ENCODE data around the gene PELI1.

- no peak for TF ChIP-seq POLR2A (IDR thresholded peaks at IDR 0.05)
- no peak for TF ChIP-seq CTCF (IDR thresholded peaks at IDR 0.05)
Observed at GRCh38 chr2:64124168-64124567, 20.1 kb downstream of the PELI1 start.
